Esophagus mucosa (tissue), 1 donor: ENCODE measurements around the gene CYP2A6. TPM values are rescaled to one million over a fixed set of nuclear protein-coding genes. Genes with fewer than 3 reads are reported as not detected.
A peak's percentile ranks its signal among the peaks of the same experiment; 100 is the strongest.
"Not testable (repeated sequence)": the region's sequence is repeated elsewhere in the genome, so short reads cannot be mapped to it uniquely, and the experiment has no call there.

Experiments
- ATAC-seq: fragments of 200-7000 bp; cut with Tn5 transposase; one replicate; pipeline ENCODE4 v1.9.1; 2020
- total RNA-seq: library from RNA; stranded (reverse); gene quantifications from one replicate; pipeline ENCODE4 v1.2.4, GENCODE V29; 2023
- donor health status: DM: yes; HTN: yes; CAD: no.

CYP2A6 gene
- total RNA-seq: 0.24 TPM

- ATAC-seq: not testable (repeated sequence)
These were observed at the start of gene CYP2A6 for GRCh38 chr19:40850277-40850676. Gene CYP2A6 (minus strand): TSS chr19:40850447. CDS start chr19:40850426, 21 bp downstream.

- peak; percentile 37 for ATAC-seq
These were observed 49.7 kb upstream of the CYP2A6 start for GRCh38 chr19:40899964-40900363.

- peak; percentile 86 for ATAC-seq
These were observed 46.9 kb upstream of the CYP2A6 start for GRCh38 chr19:40896843-40897789.

GRCh38 chr19:40896418-40896796 is 46.2 kb upstream of the CYP2A6 start:
- ATAC-seq: no peak

GRCh38 chr19:40893112-40893511 is 42.9 kb upstream of the CYP2A6 start:
- ATAC-seq: no peak

GRCh38 chr19:40889366-40889765 is 39.1 kb upstream of the CYP2A6 start:
- ATAC-seq: no peak

- no peak for ATAC-seq
These were observed 37.9 kb upstream of the CYP2A6 start for GRCh38 chr19:40888191-40888590.

GRCh38 chr19:40884187-40884931 is 34.1 kb upstream of the CYP2A6 start:
- ATAC-seq: not testable (repeated sequence)

- ATAC-seq: not testable (repeated sequence)
These were observed 31.8 kb upstream of the CYP2A6 start, which contains the start of gene CYP2A7 for GRCh38 chr19:40882062-40882461. Gene CYP2A7 (minus strand): TSS chr19:40882231. CDS start chr19:40882210, 21 bp downstream.

GRCh38 chr19:40879349-40879748 is 29.1 kb upstream of the CYP2A6 start:
- not testable (repeated sequence) for ATAC-seq

- peak; percentile 75 for ATAC-seq
These were observed 25.3 kb upstream of the CYP2A6 start for GRCh38 chr19:40875526-40875951.

- ATAC-seq: not testable (repeated sequence)
These were observed 24.6 kb upstream of the CYP2A6 start for GRCh38 chr19:40874874-40875273.

GRCh38 chr19:40873873-40874272 is 23.6 kb upstream of the CYP2A6 start:
- ATAC-seq: not testable (repeated sequence)

- ATAC-seq: no peak
These were observed 22.0 kb upstream of the CYP2A6 start for GRCh38 chr19:40872209-40872608.

- no peak for ATAC-seq
These were observed 17.5 kb upstream of the CYP2A6 start for GRCh38 chr19:40867701-40868100.

- ATAC-seq: not testable (repeated sequence)
These were observed 14.7 kb upstream of the CYP2A6 start for GRCh38 chr19:40864739-40865496.

- ATAC-seq: no peak
These were observed 12.5 kb upstream of the CYP2A6 start for GRCh38 chr19:40862785-40863184.

GRCh38 chr19:40862333-40862732 is 12.1 kb upstream of the CYP2A6 start:
- no peak for ATAC-seq

GRCh38 chr19:40858109-40858508 is 7.9 kb upstream of the CYP2A6 start:
- ATAC-seq: no peak

- not testable (repeated sequence) for ATAC-seq
These were observed 2.4 kb upstream of the CYP2A6 start for GRCh38 chr19:40852467-40853152.

GRCh38 chr19:40846722-40847121 is 3.5 kb downstream of the CYP2A6 start:
- not testable (repeated sequence) for ATAC-seq

GRCh38 chr19:40843653-40844052 is 6.6 kb downstream of the CYP2A6 start:
- peak; percentile 71 for ATAC-seq
